Fibroblast of pulmonary artery (primary cell): ENCODE data around the gene IRAG1.

Source experiments
- DNase-seq: peaks from one replicate; pipeline ENCODE4 v3.0.0-alpha.2; 2010; ENCODE audit warnings: low read depth
- H3K4me3 ChIP-seq: replicated peaks from 2 replicates; pipeline ENCODE4 v1.5.1; 2011; ENCODE audit warnings: low read depth, mild to moderate bottlenecking, control low read depth, low read length, moderate library complexity
- CTCF ChIP-seq: IDR thresholded peaks from 2 replicates; pipeline ENCODE4 v1.5.1; 2011; ENCODE audit warnings: mild to moderate bottlenecking, control low read depth, low read length, inconsistent platforms; ENCODE audit errors: missing control alignments

The IRAG1 gene

GRCh38 chr11:10699072-10699471 is 5.5 kb upstream of the IRAG1 start:
- H3K4me3 ChIP-seq: no peak overlapping the region
- TF ChIP-seq CTCF: no peak
- no peak for DNase-seq

- no peak for DNase-seq
- H3K4me3 ChIP-seq: no peak overlapping the region
- no peak for TF ChIP-seq CTCF
Observed at GRCh38 chr11:10697323-10697620, 3.7 kb upstream of the IRAG1 start.

- TF ChIP-seq CTCF: no peak
- H3K4me3 ChIP-seq: no peak overlapping the region
- no peak for DNase-seq
Observed at GRCh38 chr11:10696468-10697322, 3.1 kb upstream of the IRAG1 start.

GRCh38 chr11:10695833-10696232 is 2.3 kb upstream of the IRAG1 start:
- no peak for DNase-seq
- no peak for TF ChIP-seq CTCF
- no peak overlapping the region for H3K4me3 ChIP-seq

GRCh38 chr11:10694486-10695239 is 1.1 kb upstream of the IRAG1 start:
- no peak for TF ChIP-seq CTCF
- H3K4me3 ChIP-seq: no peak overlapping the region
- DNase-seq: no peak

- no peak overlapping the region for H3K4me3 ChIP-seq
- TF ChIP-seq CTCF: no peak
- no peak for DNase-seq
Observed at GRCh38 chr11:10692531-10693115, 932 bp downstream of the IRAG1 start.
